Choroid plexus epithelial cell (primary cell): ENCODE measurements around the gene SNUPN.
A peak's percentile ranks its signal among the peaks of the same experiment; 100 is the strongest.
"Not testable (repeated sequence)": the region's sequence is repeated elsewhere in the genome, so short reads cannot be mapped to it uniquely, and the experiment has no call there.

Source experiments
- DNase-seq: peaks from one replicate; pipeline ENCODE4 v3.0.0-alpha.2; 2010; ENCODE audit warnings: low read depth
- H3K4me3 ChIP-seq: 2 replicates; pipeline ENCODE4 v1.5.1; 2011; ENCODE audit warnings: low read depth, mild to moderate bottlenecking, control low read depth, low read length, moderate library complexity
- TF ChIP-seq, protein P1 (sequence below): conservative IDR thresholded peaks from 2 replicates; pipeline ENCODE4 v1.5.1; 2011; ENCODE audit warnings: low read depth, mild to moderate bottlenecking, control low read depth, inconsistent platforms, low read length, moderate library complexity

The SNUPN gene

DNA sequence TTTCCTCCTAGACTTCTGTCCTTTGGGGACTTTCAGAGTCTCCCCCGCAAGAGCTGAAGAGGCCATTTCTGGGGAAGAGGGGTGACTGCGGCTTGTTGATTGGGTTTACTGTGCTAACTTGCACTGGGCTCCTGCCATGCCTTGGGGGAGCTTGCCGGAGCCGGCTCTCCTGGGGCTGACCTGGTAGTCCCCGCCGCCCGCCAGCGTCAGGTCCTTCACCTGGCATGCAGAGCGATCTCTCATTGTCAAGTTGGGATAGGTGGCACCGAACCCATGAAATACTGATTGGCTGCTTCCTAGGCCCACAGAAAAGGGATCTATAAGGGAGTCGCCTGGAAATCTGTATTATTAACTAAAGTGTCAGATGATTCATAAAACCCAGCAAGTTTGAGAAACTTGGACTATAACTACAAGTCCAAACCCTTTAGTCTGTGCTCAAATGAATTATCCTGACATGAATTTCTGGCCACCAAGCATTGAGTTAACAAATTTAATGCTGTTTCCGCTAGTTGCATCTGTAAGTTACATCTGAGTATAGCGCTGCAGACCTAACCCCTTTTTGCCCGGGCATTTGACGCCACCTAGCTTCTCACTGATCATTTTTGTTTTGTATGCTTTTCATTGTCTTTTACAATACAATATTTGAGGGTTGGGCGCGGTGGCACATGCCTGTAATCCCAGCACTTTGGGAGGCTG lies 15.1 kb upstream of the SNUPN start:
- TF ChIP-seq, protein P1, sequence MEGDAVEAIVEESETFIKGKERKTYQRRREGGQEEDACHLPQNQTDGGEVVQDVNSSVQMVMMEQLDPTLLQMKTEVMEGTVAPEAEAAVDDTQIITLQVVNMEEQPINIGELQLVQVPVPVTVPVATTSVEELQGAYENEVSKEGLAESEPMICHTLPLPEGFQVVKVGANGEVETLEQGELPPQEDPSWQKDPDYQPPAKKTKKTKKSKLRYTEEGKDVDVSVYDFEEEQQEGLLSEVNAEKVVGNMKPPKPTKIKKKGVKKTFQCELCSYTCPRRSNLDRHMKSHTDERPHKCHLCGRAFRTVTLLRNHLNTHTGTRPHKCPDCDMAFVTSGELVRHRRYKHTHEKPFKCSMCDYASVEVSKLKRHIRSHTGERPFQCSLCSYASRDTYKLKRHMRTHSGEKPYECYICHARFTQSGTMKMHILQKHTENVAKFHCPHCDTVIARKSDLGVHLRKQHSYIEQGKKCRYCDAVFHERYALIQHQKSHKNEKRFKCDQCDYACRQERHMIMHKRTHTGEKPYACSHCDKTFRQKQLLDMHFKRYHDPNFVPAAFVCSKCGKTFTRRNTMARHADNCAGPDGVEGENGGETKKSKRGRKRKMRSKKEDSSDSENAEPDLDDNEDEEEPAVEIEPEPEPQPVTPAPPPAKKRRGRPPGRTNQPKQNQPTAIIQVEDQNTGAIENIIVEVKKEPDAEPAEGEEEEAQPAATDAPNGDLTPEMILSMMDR = peak; percentile 58
- DNase-seq = peak; percentile 71
- peak overlapping the region; percentile 97 for H3K4me3 ChIP-seq

DNA sequence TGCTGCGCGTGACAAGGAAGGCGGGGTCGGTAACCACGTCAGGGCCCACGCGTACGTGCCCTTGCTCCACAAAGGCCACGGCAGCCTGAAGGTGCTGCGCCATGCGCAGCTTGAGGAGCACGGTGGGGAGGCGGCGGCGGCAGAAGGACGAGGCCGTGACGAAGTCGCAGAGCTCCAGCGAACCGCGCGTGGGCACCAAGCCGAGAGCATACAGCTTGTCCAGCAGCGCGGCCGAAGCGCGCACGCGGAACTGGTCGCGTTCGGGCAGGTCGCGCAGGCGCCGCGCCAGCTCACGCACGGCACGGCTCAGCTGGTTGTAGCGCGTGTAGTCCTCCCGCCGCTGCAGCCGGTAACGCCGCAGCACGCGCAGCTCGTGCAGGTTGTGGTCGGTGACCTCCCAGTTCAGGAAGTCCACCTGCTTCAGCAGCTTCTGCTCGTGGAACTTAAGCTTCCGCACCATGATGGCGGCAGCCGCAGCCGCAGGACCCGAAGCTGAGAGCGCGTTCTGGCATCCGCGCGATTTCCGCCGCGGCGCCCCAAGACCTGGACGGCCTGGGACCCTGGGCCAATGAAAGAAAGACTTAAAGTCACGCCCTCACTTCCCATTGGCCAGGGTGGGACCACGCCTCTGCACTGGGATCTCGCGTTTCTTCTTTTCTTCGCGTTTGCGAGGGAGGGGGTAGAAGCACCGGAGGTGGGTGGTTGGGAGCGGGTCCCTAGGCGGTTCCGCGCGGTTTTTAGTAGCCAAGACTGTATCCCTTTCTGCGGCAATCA lies 14.4 kb upstream of the SNUPN start, which contains the start of gene IMP3:
IMP3 (minus strand) TSS at position 516 of the 774 bp plus-strand sequence; CDS start at position 460, 56 bp downstream.
- peak; percentile 98 for DNase-seq
- TF ChIP-seq, protein P1 = no peak
- peak within 1 kb of the TSS; percentile 97 for H3K4me3 ChIP-seq

DNA sequence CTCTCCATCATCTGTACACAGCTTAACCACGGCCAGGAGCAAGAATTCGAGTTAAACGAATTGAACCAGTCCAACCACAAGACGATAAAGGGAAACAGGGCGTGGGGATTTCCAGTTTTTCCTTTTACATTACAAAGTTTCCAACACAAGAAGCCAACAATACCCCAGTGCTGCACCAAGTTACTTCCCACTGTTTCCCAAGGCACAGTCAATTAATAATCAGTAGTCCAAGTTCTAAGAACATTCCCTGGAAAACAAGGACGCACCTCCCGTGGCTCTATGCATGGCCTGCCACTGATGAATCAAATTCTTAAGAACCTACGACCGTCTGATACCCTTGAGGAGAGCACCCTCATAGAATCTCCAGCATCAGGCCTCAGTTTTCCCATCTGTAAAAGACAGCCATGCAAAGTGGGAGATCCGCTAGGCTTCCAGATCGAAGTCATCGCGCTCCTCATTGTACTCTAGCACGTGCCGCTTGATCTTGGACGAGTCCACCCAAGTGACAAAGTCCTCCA lies 13.7 kb upstream of the SNUPN start:
- H3K4me3 ChIP-seq = peak overlapping the region; percentile 97
- TF ChIP-seq, protein P1 = no peak
- peak; percentile 54 for DNase-seq

DNA sequence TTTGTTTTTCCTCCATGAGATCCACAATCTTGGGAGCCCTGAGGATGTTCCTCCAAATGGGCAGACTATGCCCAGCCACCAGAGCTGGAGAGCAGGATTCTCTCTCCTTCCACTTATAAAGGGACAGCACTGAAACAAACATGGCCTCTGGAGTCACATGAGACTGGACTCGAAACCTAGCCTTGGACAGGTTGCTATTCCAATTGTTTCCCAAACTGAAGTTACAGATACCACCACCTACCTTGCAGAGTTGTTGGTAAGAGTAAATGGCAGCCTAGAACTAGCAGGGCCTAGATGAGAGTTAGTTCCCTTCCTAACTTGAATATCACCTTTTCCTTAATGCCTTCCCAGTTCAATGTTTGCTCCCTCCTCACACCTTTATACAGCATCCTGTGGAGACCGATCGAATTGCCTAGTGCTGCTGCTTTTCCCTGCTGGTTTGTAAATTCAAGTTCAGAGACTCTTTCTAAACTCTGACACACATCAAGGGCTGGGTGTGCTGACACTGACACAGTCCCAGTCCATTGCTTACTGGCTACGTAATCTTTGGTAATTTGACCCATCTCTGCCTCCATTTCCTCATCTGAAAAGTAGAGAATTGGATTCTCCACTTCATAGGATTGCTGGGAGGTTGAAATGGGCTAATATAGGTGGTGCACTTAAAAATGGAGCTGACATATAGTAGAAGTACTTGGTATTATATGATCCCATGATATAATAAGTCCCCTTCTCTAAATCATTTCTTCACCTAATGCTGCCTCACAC lies 11.9 kb upstream of the SNUPN start:
- DNase-seq = no peak
- TF ChIP-seq, protein P1 = no peak
- H3K4me3 ChIP-seq = no peak overlapping the region

DNA sequence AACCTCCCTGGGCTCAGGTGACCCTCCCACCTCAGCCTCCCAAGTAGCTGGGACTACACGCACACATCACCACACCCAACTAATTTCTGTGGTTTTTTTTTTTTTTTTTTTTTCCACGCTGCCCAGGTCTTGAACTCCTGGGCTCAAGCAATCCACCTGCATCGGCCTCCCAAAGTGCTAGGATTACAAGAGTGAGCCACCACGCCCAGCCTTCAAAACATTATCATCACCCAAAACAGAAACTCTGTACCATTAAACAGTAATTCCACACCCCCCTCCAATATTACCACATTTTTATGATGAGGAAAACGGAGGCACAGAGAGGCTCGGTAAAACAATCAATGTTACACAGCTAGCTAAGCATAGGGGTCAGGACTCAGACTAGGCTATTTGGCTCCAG lies 10.5 kb upstream of the SNUPN start:
- DNase-seq = no peak
- TF ChIP-seq, protein P1 = no peak
- H3K4me3 ChIP-seq = no peak overlapping the region

DNA sequence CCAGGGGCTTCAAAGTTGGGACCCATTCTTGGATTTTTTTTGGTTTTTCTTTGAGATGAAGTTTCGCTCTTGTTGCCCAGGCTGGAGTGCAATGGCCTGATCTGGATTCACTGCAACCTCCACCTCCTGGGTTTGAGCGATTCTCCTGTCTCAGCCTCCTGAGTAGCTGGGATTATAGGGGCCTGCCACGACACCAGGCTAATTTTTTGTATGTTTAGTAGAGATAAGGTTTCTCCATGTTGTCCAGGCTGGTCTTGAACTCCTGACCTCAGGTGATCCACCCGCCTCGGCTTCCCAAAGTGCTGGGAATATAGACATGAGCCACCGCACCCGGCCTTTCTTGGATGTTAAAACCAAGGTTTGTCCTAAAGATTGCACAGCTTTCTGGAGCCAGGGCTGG lies 8.4 kb upstream of the SNUPN start:
- not testable (repeated sequence) for H3K4me3 ChIP-seq, DNase-seq

DNA sequence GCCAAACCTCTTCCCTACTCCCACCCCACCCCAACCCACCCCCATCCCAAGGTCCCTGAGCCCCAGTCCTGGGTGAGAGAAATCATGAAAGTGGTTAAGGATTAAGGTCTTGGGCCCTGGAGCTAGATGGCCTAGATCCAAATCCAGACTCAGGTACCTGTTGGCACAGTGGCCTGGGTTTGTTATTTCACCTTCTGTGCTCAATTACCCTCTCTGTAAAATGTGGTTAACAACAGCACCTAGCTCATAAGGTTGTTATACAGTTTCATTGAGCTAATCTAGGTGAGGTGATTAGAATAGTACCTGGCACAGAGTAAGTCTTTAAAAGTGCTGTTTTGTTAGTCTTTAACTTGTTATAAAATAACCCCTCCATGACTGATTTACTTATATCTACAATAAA lies 6.4 kb upstream of the SNUPN start:
- no peak overlapping the region for H3K4me3 ChIP-seq
- DNase-seq = no peak
- TF ChIP-seq, protein P1 = no peak
